Upper lobe of left lung (tissue), 6 donors: ENCODE results near the gene LHX4. TPM values are rescaled to one million over a fixed set of nuclear protein-coding genes. Genes with fewer than 3 reads are reported as not detected.

Experiments used
- ATAC-seq, 2 donors: fragments of 200-7000 bp; cut with Tn5 transposase; one replicate each; pipeline ENCODE4 v1.9.1; 2022; ENCODE audit warnings: mild to moderate bottlenecking in 2 of 2, moderate library complexity in 2 of 2; ENCODE audit not compliant: low FRiP score in 2 of 2
- DNase-seq, 2 donors: peaks; one replicate each; pipeline ENCODE4 v3.0.0-alpha.2; 2019 to 2020
- H3K27ac ChIP-seq, 4 donors: fragments of 200-600 bp; sonication (generic); one replicate each; pipeline ENCODE4 v1.5.1; 2016 to 2019
- H3K27me3 ChIP-seq, 4 donors: fragments of 200-600 bp; sonication (generic); one replicate each; pipeline ENCODE4 v1.5.1; 2017 to 2019
- H3K36me3 ChIP-seq, 4 donors: fragments of 200-600 bp; sonication (generic); one replicate each; pipeline ENCODE4 v1.5.1; 2016 to 2019
- H3K4me1 ChIP-seq, 4 donors: fragments of 200-600 bp; sonication (generic); one replicate each; pipeline ENCODE4 v1.5.1; 2018 to 2019
- H3K4me3 ChIP-seq, 4 donors: fragments of 200-600 bp; sonication (generic); one replicate each; pipeline ENCODE4 v1.5.1; 2017 to 2019; ENCODE audit warnings: mild to moderate bottlenecking in 2 of 4, moderate library complexity in 1 of 4
- H3K9me3 ChIP-seq, 4 donors: fragments of 200-600 bp; sonication (generic); one replicate each; pipeline ENCODE4 v1.5.1; 2018 to 2019
- EP300 ChIP-seq, 4 donors: sonication (generic); formaldehyde crosslinking; IDR thresholded peaks; one replicate each; pipeline ENCODE4 v1.5.1; 2017; ENCODE audit warnings: antibody characterized with exemption in 4 of 4, control low read depth in 2 of 4
- POLR2A ChIP-seq, 4 donors: fragments of 450-650 bp; IDR thresholded peaks; one replicate each; pipeline ENCODE4 v1.5.1; 2016 to 2017; ENCODE audit warnings: antibody characterized with exemption in 4 of 4, mild to moderate bottlenecking in 2 of 4
- POLR2AphosphoS5 ChIP-seq, 2 donors: sonication (generic); formaldehyde crosslinking; IDR thresholded peaks; one replicate each; pipeline ENCODE4 v1.5.1; 2017; ENCODE audit warnings: antibody characterized with exemption in 2 of 2
- WGBS, 2 donors: methylation state at CpG; one replicate each; pipeline ENCODE4 v1.1.5; 2017 to 2018; 5-methylcytosine and 5-hydroxymethylcytosine counted together
- total RNA-seq, 6 donors: library from RNA; depleted of rRNA in 4 of 6; stranded (reverse); fragments of >200 nt in 4 of 6; gene quantifications; one replicate each; pipeline versions ENCODE4 v1.1.0 to v1.2.1, GENCODE V29; 2016 to 2021
- TF ChIP-seq, protein P1 (sequence below), 6 experiments: fragments of 450-650 bp in 4 of 6; fragments of 200-600 bp in 2 of 6; sonication (generic) in 2 of 6; IDR thresholded peaks; one replicate each; pipeline ENCODE4 v1.5.1; 2016 to 2019; ENCODE audit warnings: antibody characterized with exemption in 6 of 6
- donor health status: DM: no; HTN: no; CAD: no; lungs with moderate emphysema.
- donor health status: DM: no; HTN: yes; CAD: no; lungs with severe emphysema.

Gene LHX4
- total RNA-seq, 6 donors from 2014 or later: 0.17 to 1.0 (median 0.30) TPM; not detected in 3

DNA sequence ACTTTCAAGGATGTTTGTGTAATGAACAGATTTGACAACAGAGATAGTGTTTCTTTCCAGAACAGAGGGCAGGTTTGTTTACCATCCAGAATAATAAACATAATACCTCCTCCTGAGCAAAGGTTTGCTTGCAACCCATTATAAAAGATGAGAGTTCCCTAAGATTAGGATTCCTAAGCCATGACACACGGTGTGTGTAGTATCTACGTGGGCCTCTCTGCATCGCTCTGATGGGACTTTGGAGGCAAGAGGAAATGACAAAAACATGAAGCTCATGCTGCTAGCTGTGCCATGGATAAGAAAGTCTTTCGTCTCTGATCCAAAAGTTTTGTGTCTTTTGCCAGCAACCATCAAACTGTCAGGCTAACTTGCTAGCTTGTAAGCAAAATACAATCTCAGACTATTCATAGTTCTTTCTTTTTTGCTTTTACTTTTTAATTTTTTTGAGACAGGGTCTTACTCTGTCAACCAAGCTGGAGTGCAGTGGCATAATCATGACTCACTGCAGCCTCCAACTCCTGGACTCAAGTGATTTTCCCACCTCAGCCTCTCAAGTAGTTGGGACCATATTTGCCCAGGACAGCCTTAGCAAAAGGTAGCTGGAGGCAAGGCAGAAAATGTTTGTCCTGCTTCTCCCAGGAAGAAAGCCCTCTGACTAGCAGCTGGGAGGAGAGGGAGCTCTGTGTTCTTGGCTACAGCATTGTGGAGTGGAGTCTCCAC lies 81.1 kb downstream of the LHX4 start:
- TF ChIP-seq, protein P1, sequence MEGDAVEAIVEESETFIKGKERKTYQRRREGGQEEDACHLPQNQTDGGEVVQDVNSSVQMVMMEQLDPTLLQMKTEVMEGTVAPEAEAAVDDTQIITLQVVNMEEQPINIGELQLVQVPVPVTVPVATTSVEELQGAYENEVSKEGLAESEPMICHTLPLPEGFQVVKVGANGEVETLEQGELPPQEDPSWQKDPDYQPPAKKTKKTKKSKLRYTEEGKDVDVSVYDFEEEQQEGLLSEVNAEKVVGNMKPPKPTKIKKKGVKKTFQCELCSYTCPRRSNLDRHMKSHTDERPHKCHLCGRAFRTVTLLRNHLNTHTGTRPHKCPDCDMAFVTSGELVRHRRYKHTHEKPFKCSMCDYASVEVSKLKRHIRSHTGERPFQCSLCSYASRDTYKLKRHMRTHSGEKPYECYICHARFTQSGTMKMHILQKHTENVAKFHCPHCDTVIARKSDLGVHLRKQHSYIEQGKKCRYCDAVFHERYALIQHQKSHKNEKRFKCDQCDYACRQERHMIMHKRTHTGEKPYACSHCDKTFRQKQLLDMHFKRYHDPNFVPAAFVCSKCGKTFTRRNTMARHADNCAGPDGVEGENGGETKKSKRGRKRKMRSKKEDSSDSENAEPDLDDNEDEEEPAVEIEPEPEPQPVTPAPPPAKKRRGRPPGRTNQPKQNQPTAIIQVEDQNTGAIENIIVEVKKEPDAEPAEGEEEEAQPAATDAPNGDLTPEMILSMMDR (IDR thresholded peaks at IDR 0.05): no peak
- TF ChIP-seq POLR2AphosphoS5 (IDR thresholded peaks at IDR 0.05) (no peak), EP300 (IDR thresholded peaks at IDR 0.05) (no peak), POLR2A (IDR thresholded peaks at IDR 0.05) (no peak)
- peaks cover 0 to 3% (median 0%) of the 10 kb centered on the region in 4 donors for H3K36me3 ChIP-seq
- ATAC-seq (no peak), DNase-seq (no peak)
- H3K4me3 ChIP-seq: no peak overlapping the region
- peaks cover 0 to 3% (median 0%) of the 10 kb centered on the region in 4 donors for H3K9me3 ChIP-seq
- H3K27ac ChIP-seq: no peak overlapping the region
- no peaks in the 10 kb centered on the region for H3K27me3 ChIP-seq
- 95 to 98% methylated on average over 4 of the region's 4 CpGs for WGBS, 2 donors
- H3K4me1 ChIP-seq: peaks cover 0 to 2% (median 0%) of the 10 kb centered on the region in 4 donors

DNA sequence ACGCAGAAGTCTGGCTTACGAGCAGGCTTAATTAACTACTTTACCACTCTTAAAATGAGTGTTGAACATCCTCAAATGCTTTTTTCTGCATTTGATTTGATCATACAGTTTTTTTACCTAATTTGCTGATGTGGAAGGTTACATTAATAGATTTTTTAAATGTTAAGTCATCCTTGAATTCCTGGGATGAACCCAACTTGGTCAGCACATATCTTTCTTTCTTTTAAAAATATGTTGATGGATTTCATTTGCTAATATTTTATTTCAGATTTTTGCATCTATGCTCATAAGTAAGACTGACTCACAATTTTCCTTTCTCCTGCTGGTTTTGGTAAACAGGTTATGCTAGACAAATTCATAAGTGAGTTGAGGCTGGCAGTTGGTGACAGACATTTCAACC lies 82.9 kb downstream of the LHX4 start:
- TF ChIP-seq, protein P1 (IDR thresholded peaks at IDR 0.05): no peak
- no peak for TF ChIP-seq POLR2A (IDR thresholded peaks at IDR 0.05)
- no peak for TF ChIP-seq POLR2AphosphoS5 (IDR thresholded peaks at IDR 0.05)
- TF ChIP-seq EP300 (IDR thresholded peaks at IDR 0.05): no peak
- Histone ChIP-seq H3K4me1 (peaks cover 0 to 2% (median 0%) of the 10 kb centered on the region in 4 donors), H3K9me3 (no peaks in the 10 kb centered on the region), H3K27ac (no peak overlapping the region), H3K27me3 (no peaks in the 10 kb centered on the region), H3K36me3 (peaks cover 0 to 3% (median 0%) of the 10 kb centered on the region in 4 donors), H3K4me3 (no peak overlapping the region)
- ATAC-seq: no peak
- 93 to 96% methylated on average over 2 of the region's 2 CpGs for WGBS, 2 donors
- no peak for DNase-seq

DNA sequence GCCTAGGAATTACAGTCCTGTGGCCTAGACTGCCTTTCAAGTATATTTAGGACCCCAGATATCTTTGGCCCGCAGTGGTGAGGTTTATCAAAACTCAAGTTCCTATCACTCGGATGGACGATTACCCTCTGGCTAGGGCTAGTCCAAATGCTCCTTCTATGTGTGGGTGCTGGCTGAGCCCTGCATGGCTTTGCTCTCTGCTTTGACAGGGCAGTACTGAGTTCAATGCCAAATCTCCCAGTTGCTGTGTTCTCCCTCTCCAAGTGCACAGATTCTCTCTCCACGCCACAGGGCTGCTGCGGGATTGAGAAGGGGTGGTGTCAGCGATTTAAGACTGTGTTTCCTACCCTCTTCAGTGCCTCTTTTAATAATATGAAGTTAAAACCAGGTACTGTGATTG lies 97.0 kb downstream of the LHX4 start:
- Histone ChIP-seq H3K27me3 (no peaks in the 10 kb centered on the region), H3K27ac (no peak overlapping the region), H3K9me3 (no peaks in the 10 kb centered on the region), H3K36me3 (no peaks in the 10 kb centered on the region), H3K4me3 (no peak overlapping the region), H3K4me1 (no peaks in the 10 kb centered on the region)
- DNase-seq (no peak), ATAC-seq (no peak)
- TF ChIP-seq, protein P1 (IDR thresholded peaks at IDR 0.05): no peak
- TF ChIP-seq EP300 (IDR thresholded peaks at IDR 0.05): no peak
- no peak for TF ChIP-seq POLR2A (IDR thresholded peaks at IDR 0.05)
- no peak for TF ChIP-seq POLR2AphosphoS5 (IDR thresholded peaks at IDR 0.05)
- 100% methylated on average over 6 of the region's 6 CpGs for WGBS, 2 donors

Other genes with a start within 250 kb of the LHX4 start
- gene QSOX1, start 75.4 kb upstream of the LHX4 start, total RNA-seq: 100 to 1,000 TPM in 5 of 6 donors, 10 to 100 TPM in 1; 61.8 to 380 (median 201) TPM